Astrocyte (in vitro differentiated cells and primary cell): ENCODE results near the gene SUPT3H.

Experiments used
- CTCF ChIP-seq: IDR thresholded peaks from 2 replicates; pipeline ENCODE4 v1.5.1; 2011; ENCODE audit warnings: low read depth, mild to moderate bottlenecking, inconsistent platforms, low read length, moderate library complexity; ENCODE audit not compliant: insufficient read depth
- EZH2 ChIP-seq: IDR thresholded peaks from 2 replicates; pipeline ENCODE4 v1.6.1; 2012; ENCODE audit warnings: mild to moderate bottlenecking, low read length, inconsistent platforms; ENCODE audit not compliant: insufficient read depth

- TF ChIP-seq CTCF (no peak), EZH2 (no peak)
Observed at GRCh38 chr6:44782892-44783291, 594.8 kb downstream of the SUPT3H start.
